Measurements from ENCODE around the gene THRB.

Gene THRB

DNA sequence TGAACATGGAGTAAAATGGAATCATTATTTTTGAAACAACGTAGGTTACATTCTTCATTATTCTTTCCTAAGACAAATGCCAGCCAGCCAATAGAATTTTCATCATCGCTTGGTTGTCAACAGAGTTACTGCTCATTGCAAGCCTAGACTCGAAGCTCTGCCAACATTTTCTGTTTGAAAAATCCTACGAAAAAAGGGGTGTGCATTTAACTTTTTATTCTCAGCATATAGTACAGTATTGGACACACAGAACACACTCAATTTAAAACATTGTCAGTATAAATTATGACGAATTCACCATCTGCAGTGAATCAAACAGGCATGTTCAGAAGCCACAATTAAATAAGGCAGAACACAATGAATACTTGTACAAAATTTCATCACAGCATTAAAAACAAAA lies 317.4 kb downstream of the THRB start:
- DNase-seq (ENCODE audit: low spot score in 2 of 2): no peak
- H3K9me3 Mint-ChIP-seq: no peaks in the 10 kb centered on the region
- H3K36me3 Mint-ChIP-seq (ENCODE audit: insufficient read depth): peaks cover 2% of the 10 kb centered on the region
- H3K27ac Mint-ChIP-seq (ENCODE audit: low read depth): no peak overlapping the region
- ATAC-seq (replicated peaks; ENCODE audit: extremely low read depth, poor library complexity, severe bottlenecking): no peak
- H3K4me3 Mint-ChIP-seq: no peak overlapping the region
- H3K27me3 Mint-ChIP-seq: no peaks in the 10 kb centered on the region
- H3K4me1 Mint-ChIP-seq: no peaks in the 10 kb centered on the region

DNA sequence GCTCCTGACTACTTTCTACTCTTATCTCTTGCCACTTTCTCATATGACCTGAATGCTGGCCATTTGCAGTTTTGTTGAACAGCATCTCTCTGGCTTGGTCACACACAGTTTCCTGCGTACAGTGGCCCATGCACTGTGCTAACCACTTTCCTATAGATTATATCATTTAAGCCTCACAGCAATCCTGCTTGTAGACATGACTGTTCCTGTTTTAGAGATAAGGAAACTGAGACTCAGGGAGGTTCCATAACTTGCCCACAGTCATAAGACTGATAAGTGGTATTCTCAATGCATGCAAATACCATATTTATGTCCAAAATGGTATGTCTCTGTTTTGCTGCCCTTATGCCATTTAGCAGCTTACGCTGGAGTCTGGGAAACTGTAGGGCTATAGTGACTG lies 320.0 kb downstream of the THRB start:
- Mint-ChIP-seq H3K36me3 (ENCODE audit: insufficient read depth) (peaks cover 2% of the 10 kb centered on the region), H3K27ac (ENCODE audit: low read depth) (no peak overlapping the region), H3K9me3 (no peaks in the 10 kb centered on the region), H3K27me3 (no peaks in the 10 kb centered on the region), H3K4me1 (no peaks in the 10 kb centered on the region), H3K4me3 (no peak overlapping the region)
- DNase-seq (ENCODE audit: low spot score in 2 of 2) (no peak), ATAC-seq (replicated peaks; ENCODE audit: extremely low read depth, poor library complexity, severe bottlenecking) (no peak)

DNA sequence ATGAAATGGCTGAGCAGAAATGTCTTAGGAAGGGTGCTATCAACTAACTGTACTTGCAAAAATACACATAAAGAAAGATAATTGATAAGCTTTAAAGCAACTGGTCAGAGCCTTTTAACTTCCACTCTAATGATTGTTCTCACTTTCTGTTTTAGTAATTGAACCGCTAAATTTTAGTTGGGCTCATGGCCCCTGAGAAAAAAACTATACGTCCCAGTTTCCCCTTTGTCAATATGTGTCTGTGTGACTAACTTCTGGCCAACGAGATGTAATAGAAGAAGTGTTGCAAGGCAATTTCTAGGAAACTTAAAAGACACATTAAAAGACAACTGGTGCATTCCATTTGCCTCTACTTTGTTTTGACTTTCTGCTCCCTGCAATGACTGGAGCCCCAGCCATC lies 325.7 kb downstream of the THRB start:
- H3K27me3 Mint-ChIP-seq: no peaks in the 10 kb centered on the region
- no peak for ATAC-seq (replicated peaks; ENCODE audit: extremely low read depth, poor library complexity, severe bottlenecking)
- H3K27ac Mint-ChIP-seq (ENCODE audit: low read depth): no peak overlapping the region
- H3K4me3 Mint-ChIP-seq: no peak overlapping the region
- no peaks in the 10 kb centered on the region for H3K36me3 Mint-ChIP-seq (ENCODE audit: insufficient read depth)
- no peaks in the 10 kb centered on the region for H3K4me1 Mint-ChIP-seq
- no peak for DNase-seq (ENCODE audit: low spot score in 2 of 2)
- H3K9me3 Mint-ChIP-seq: no peaks in the 10 kb centered on the region

DNA sequence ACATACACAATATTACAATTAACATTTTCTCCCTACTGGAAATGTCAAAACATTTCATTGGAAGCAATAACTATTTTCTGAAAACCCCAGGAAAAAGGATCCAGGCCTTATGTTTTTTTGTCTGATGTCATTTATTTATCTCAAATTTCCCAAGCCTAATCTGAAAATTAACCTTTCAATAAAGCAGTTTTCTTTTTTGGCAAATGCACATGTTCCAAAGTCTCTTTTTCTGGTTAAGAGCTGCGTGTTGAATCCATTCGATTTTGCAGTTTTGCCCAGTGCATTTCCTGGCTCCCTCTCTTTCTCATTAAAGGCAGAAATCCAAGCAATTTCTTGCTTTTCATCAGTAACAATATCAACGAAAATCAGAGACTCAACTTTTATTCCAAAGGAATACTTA lies 327.2 kb downstream of the THRB start:
- Mint-ChIP-seq H3K4me3 (no peak overlapping the region), H3K9me3 (no peaks in the 10 kb centered on the region), H3K4me1 (no peaks in the 10 kb centered on the region), H3K36me3 (ENCODE audit: insufficient read depth) (no peaks in the 10 kb centered on the region), H3K27ac (ENCODE audit: low read depth) (no peak overlapping the region), H3K27me3 (no peaks in the 10 kb centered on the region)
- DNase-seq (ENCODE audit: low spot score in 2 of 2) (no peak), ATAC-seq (replicated peaks; ENCODE audit: extremely low read depth, poor library complexity, severe bottlenecking) (no peak)

DNA sequence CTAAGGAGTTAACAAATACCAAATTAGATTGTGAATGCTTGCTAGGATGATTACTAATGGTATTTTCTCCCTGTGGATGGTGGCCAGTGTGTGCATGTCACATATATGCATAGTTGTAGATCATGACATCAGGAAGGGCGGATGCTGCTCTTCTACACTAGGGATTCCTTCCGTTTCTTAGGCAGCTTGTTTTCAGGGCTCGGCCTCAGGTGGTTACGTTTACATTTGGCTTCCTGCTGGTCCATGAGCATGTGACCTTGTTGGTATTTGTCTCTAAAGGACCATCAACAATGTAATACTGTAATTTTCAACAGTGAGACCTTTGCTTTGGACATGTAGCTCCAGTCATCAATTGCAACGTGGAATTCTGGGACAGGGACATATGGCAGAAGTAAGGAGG lies 328.1 kb downstream of the THRB start:
- Mint-ChIP-seq H3K9me3 (no peaks in the 10 kb centered on the region), H3K4me3 (no peak overlapping the region), H3K27ac (ENCODE audit: low read depth) (no peak overlapping the region), H3K27me3 (no peaks in the 10 kb centered on the region), H3K4me1 (no peaks in the 10 kb centered on the region), H3K36me3 (ENCODE audit: insufficient read depth) (no peaks in the 10 kb centered on the region)
- DNase-seq (ENCODE audit: low spot score in 2 of 2) (no peak), ATAC-seq (replicated peaks; ENCODE audit: extremely low read depth, poor library complexity, severe bottlenecking) (no peak)

DNA sequence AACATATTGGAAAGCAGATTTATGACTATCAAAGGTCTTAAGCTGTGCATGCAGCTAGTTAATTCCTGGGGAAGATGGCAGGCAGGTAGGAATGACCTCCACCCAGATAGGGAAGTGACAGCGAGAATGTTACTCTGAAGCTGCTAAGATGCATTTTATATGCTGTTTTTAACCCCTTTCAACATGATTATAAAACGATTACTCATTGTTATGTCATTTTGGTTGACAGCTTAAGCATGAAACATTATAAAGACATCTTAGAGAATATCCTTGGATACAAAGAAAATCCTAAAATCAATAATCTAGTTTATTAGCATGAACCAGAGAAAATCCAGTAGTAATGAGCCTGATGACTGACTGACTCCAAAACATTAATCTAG lies 329.1 kb downstream of the THRB start:
- Mint-ChIP-seq H3K9me3 (no peaks in the 10 kb centered on the region), H3K27ac (ENCODE audit: low read depth) (no peak overlapping the region), H3K4me1 (no peaks in the 10 kb centered on the region), H3K36me3 (ENCODE audit: insufficient read depth) (peaks cover 2% of the 10 kb centered on the region), H3K27me3 (peaks cover 1% of the 10 kb centered on the region), H3K4me3 (no peak overlapping the region)
- DNase-seq (ENCODE audit: low spot score in 2 of 2) (no peak), ATAC-seq (replicated peaks; ENCODE audit: extremely low read depth, poor library complexity, severe bottlenecking) (no peak)

DNA sequence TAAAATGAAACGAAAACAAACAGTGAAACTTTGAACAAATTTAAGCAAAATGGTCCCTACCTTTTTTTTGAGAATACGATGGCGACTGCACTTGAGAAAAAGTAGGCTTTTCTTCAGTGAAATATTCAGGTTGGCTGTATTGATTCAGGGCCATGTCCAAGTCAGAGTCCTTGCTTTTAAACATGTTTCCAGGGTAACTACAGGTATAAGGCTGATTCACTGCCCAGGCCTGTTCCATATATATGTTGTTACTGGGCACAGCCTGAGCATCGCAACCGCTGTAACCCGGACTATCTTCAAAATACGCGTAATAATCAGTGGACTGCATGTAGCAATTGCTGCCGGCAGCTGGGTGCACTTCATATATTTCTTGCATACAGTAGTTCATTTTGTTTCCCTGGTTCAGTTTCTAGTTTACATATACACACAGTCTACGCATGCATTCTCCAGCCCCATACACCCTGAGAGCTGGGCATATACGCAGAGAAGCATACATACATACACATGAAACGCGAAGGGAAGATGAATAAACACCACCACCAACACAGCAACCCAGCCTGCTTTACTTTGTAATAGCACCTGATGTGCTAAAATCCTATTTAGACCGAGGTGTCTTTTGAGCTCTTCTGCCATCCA lies 329.6 kb downstream of the THRB start:
- Mint-ChIP-seq H3K4me1 (no peaks in the 10 kb centered on the region), H3K9me3 (no peaks in the 10 kb centered on the region), H3K36me3 (ENCODE audit: insufficient read depth) (peaks cover 2% of the 10 kb centered on the region), H3K4me3 (no peak overlapping the region), H3K27ac (ENCODE audit: low read depth) (no peak overlapping the region), H3K27me3 (peaks cover 6% of the 10 kb centered on the region)
- ATAC-seq (replicated peaks; ENCODE audit: extremely low read depth, poor library complexity, severe bottlenecking) (no peak), DNase-seq (ENCODE audit: low spot score in 2 of 2) (no peak)

DNA sequence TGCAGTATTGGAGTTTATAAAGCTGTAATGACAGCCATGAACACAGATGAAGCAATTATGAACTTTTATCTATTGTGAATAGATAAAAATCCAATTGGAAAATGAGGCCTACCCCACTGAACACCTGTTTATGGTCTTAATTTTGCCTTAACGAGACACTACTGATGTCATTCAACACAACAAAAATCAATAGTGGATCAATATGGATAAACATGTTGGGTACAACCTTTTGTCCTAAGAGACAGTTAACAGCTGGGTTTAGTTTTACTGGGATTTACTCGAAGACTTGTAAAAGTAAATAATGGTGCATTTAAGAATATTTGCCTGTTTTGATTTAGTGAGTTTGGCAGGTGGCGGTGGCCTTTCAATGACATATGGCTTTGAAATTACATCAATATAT lies 331.7 kb downstream of the THRB start:
- ATAC-seq (replicated peaks; ENCODE audit: extremely low read depth, poor library complexity, severe bottlenecking): no peak
- H3K36me3 Mint-ChIP-seq (ENCODE audit: insufficient read depth): peaks cover 2% of the 10 kb centered on the region

DNA sequence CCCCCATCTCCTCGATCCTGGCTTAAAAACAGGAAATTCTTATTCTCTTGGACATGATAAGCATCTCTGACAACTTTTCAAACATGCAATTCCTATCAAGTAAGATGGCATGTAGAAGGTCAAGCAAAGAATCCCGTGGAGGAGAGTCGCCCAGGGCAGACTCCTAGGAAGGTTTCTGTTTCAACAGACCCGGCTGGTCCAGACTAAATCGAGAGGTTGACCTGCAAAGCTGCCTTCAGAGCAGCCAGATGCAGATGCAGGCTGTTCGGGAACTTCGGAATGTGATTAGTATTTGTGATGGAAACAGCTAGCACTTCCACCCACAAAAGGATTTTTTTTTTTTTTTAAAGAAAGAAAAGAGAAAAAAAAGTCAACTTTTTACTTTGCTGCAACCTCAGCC lies 332.8 kb downstream of the THRB start:
- no peaks in the 10 kb centered on the region for H3K4me1 Mint-ChIP-seq
- peaks cover 22% of the 10 kb centered on the region for H3K27me3 Mint-ChIP-seq
- no peak for DNase-seq (ENCODE audit: low spot score in 2 of 2)
- H3K4me3 Mint-ChIP-seq: no peak overlapping the region
- no peaks in the 10 kb centered on the region for H3K9me3 Mint-ChIP-seq
- ATAC-seq (replicated peaks; ENCODE audit: extremely low read depth, poor library complexity, severe bottlenecking): no peak
- no peak overlapping the region for H3K27ac Mint-ChIP-seq (ENCODE audit: low read depth)
- H3K36me3 Mint-ChIP-seq (ENCODE audit: insufficient read depth): peaks cover 2% of the 10 kb centered on the region

More for the DNA sequence above, 331.7 kb downstream of the THRB start:
- Mint-ChIP-seq H3K27me3 (peaks cover 22% of the 10 kb centered on the region), H3K9me3 (no peaks in the 10 kb centered on the region), H3K4me3 (no peak overlapping the region), H3K4me1 (no peaks in the 10 kb centered on the region), H3K27ac (ENCODE audit: low read depth) (no peak overlapping the region)
- DNase-seq (ENCODE audit: low spot score in 2 of 2): no peak

DNA sequence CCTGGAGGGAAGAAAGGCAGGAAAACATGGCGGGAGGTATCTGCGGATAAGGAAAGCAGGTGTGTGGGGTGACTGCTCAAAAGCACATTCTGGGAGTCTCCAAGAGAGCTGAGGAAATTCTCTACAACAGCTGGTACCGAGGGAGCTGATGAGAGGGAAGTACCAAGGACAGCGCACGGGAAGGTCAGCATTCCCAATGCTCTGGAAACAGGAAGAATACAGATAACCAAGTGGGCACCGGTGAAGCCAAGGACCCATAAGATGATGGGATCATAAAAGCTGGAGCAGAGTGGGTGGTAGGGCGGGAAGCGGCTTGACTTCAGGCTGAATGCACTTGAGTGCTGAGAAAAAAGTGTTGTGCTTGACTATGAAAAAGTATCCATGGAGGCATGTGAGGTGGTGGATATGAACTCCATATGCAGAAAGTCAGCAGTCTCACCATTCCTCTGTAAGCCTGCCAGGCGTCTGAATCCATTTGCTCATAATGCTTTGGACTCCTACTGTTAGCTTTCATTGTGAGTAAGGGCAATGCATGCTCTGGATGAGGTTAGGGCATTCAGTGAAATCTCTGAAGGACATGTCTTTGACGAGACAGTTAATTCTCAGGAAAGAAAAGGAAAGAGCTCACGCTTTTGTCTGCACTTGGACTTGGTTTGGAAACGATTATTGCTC lies 334.1 kb downstream of the THRB start:
- H3K27me3 Mint-ChIP-seq: peaks cover 22% of the 10 kb centered on the region
- H3K4me1 Mint-ChIP-seq: no peaks in the 10 kb centered on the region

DNA sequence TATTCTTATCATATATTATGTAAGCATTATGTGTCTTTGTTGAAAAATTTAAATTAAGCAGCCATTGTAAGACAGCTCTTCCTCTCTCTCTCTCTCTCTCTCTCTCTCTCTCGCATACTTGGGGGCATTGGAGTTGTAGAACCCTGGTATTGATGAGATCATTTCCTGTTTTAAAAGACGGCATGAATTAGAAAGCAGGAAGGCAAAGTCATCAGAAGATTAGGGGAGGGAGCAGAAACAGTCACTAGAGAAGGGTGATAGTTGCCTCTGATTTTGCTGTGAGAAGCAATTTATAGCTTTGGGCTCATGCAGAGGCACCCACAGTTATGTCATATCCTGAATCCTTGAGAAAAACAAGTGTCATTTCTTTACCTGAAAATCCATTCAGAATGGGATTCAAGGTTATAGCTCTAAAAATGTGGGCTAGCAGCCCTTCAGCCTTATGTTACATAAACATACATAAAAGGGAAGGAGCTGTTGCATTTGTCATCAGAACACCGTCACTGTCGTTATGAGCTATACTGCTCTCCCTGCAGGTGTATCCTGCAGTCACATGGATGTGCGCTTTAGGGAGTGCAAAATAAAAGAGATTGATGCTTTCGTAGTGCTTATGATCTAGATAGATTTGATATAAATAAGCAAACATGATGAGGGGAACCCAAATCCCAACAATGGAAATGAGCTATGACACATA lies 335.7 kb downstream of the THRB start:
- Mint-ChIP-seq H3K27me3 (peaks cover 22% of the 10 kb centered on the region), H3K4me1 (no peaks in the 10 kb centered on the region), H3K36me3 (ENCODE audit: insufficient read depth) (peaks cover 2% of the 10 kb centered on the region), H3K27ac (ENCODE audit: low read depth) (no peak overlapping the region), H3K9me3 (no peaks in the 10 kb centered on the region), H3K4me3 (no peak overlapping the region)
- ATAC-seq (replicated peaks; ENCODE audit: extremely low read depth, poor library complexity, severe bottlenecking): no peak
- no peak for DNase-seq (ENCODE audit: low spot score in 2 of 2)

More for the DNA sequence above, 334.1 kb downstream of the THRB start:
- Mint-ChIP-seq H3K36me3 (ENCODE audit: insufficient read depth) (peaks cover 2% of the 10 kb centered on the region), H3K4me3 (no peak overlapping the region), H3K9me3 (no peaks in the 10 kb centered on the region), H3K27ac (ENCODE audit: low read depth) (no peak overlapping the region)
- DNase-seq (ENCODE audit: low spot score in 2 of 2) (no peak), ATAC-seq (replicated peaks; ENCODE audit: extremely low read depth, poor library complexity, severe bottlenecking) (no peak)

DNA sequence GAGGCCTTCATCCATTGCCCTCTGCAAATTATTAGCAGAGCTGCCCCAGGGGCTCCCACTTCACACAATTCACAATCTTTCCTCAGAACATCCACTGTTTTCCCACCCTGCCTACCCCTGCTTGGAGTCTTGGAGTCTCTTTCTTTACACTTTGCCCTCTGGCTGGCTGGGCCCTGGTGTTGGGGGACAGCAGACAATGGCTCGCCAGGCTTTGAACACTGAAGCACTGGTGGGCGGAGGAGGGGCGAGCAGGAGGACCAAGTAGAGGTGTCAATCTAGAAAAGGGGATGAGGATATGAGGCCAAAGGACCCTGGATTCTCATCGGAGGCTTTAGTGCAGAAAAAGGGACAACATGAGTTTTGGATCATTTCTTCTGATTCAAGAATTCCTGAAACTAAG lies 337.5 kb downstream of the THRB start:
- H3K4me1 Mint-ChIP-seq: no peaks in the 10 kb centered on the region
- H3K27me3 Mint-ChIP-seq: peaks cover 22% of the 10 kb centered on the region
- H3K4me3 Mint-ChIP-seq: no peak overlapping the region
- no peak overlapping the region for H3K27ac Mint-ChIP-seq (ENCODE audit: low read depth)
- DNase-seq (ENCODE audit: low spot score in 2 of 2) (no peak), ATAC-seq (replicated peaks; ENCODE audit: extremely low read depth, poor library complexity, severe bottlenecking) (no peak)
- no peaks in the 10 kb centered on the region for H3K9me3 Mint-ChIP-seq
- peaks cover 2% of the 10 kb centered on the region for H3K36me3 Mint-ChIP-seq (ENCODE audit: insufficient read depth)

DNA sequence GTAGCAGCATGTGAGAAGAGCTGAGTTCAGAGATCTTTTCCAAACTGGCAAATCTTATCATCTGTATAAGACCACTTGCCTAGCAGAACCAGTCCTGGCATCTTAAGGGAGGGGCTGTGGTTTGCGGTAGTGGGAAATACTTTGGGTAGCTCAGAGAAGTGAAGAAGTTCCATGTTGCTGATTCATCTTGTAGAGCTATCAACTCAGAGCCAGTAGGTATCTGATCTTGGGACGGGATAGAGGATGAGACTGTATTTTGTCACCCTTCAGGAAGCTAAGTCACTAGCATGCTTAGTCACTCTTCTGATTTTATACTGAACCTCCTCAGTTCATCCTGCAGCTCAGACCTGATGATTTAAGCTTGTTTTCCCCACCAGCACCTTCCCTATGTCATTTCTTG lies 338.2 kb downstream of the THRB start:
- peaks cover 22% of the 10 kb centered on the region for H3K27me3 Mint-ChIP-seq
- H3K4me1 Mint-ChIP-seq: no peaks in the 10 kb centered on the region
- no peak overlapping the region for H3K4me3 Mint-ChIP-seq
- H3K9me3 Mint-ChIP-seq: no peaks in the 10 kb centered on the region
- no peak overlapping the region for H3K27ac Mint-ChIP-seq (ENCODE audit: low read depth)
- DNase-seq (ENCODE audit: low spot score in 2 of 2) (no peak), ATAC-seq (replicated peaks; ENCODE audit: extremely low read depth, poor library complexity, severe bottlenecking) (no peak)
- peaks cover 2% of the 10 kb centered on the region for H3K36me3 Mint-ChIP-seq (ENCODE audit: insufficient read depth)

Data from central memory CD8-positive, alpha-beta T cell (primary cell).